HFF-Myc (cell line): ENCODE results near the gene ARSI.
A peak's percentile ranks its signal among the peaks of the same experiment; 100 is the strongest.

Source experiments
- DNase-seq: peaks from one replicate; pipeline ENCODE4 v3.0.0-alpha.2; 2011; ENCODE audit warnings: low read depth; ENCODE audit errors: extremely low read depth
- H3K4me3 ChIP-seq: replicated peaks from 2 replicates; pipeline ENCODE4 v1.5.1; 2011; ENCODE audit warnings: low read depth, mild to moderate bottlenecking, control low read depth, low read length
- TF ChIP-seq, protein P1 (sequence below): IDR thresholded peaks from 2 replicates; pipeline ENCODE4 v1.5.1; 2012; ENCODE audit warnings: mild to moderate bottlenecking, low read depth, low read length, control low read depth; ENCODE audit errors: missing control alignments

The ARSI gene

GRCh38 chr5:150322202-150322601 is 19.5 kb upstream of the ARSI start:
- DNase-seq, result no peak
- H3K4me3 ChIP-seq, result no peak overlapping the region
- TF ChIP-seq, protein P1, sequence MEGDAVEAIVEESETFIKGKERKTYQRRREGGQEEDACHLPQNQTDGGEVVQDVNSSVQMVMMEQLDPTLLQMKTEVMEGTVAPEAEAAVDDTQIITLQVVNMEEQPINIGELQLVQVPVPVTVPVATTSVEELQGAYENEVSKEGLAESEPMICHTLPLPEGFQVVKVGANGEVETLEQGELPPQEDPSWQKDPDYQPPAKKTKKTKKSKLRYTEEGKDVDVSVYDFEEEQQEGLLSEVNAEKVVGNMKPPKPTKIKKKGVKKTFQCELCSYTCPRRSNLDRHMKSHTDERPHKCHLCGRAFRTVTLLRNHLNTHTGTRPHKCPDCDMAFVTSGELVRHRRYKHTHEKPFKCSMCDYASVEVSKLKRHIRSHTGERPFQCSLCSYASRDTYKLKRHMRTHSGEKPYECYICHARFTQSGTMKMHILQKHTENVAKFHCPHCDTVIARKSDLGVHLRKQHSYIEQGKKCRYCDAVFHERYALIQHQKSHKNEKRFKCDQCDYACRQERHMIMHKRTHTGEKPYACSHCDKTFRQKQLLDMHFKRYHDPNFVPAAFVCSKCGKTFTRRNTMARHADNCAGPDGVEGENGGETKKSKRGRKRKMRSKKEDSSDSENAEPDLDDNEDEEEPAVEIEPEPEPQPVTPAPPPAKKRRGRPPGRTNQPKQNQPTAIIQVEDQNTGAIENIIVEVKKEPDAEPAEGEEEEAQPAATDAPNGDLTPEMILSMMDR, result no peak

GRCh38 chr5:150321784-150322183 is 19.1 kb upstream of the ARSI start:
- DNase-seq, result no peak
- TF ChIP-seq, protein P1, result no peak
- H3K4me3 ChIP-seq, result no peak overlapping the region

DNA sequence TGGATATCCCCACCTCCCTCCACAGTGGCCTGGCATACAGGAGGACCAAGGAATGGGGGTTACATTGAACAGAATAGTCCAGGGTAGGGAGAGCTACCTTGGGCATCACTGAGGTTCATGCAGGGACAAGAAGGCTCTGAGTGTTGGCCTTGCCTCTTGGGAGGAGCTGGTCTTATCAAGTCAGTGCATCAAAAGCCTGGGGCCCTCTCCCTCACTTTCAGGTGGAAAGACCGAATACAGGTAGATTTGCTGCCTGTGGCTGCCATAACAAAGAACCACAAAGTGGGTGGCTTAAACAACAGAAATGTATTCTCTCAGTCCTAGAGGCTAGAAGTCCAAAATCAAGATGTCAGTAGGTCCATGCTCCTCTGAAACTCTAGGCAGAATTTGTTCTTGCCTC is 18.5 kb upstream of the ARSI start:
- no peak overlapping the region for H3K4me3 ChIP-seq
- DNase-seq, result no peak
- TF ChIP-seq, protein P1, result no peak

DNA sequence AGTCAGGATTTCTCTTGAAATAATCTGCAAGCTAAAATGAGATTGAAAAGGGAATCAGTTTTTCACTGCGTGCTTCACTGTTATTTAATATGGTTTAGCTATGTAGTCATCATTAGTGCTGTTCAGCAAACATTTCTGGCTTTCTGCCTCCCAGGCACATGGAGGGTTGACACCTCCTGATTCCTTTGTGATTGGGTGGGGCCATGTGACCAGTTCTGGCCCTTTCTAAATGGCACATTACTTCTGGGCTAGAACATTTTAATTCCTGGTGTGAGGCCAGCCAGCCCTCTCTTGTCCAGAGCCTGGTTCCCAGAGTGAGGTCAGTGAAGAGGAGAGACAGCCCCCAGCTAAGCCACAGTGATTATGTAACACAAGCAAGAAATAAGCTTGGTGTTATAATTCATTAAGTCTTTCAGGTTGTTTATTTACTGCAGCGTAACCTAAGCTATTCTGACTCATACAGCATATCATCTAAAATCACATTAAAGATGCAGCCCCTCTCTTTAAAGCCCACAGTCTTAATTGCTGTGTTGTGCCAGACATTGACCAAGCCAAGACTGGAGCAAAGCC is 17.4 kb upstream of the ARSI start:
- H3K4me3 ChIP-seq, result no peak overlapping the region
- DNase-seq, result peak; percentile 56
- TF ChIP-seq, protein P1, result no peak

GRCh38 chr5:150319484-150319790 is 16.7 kb upstream of the ARSI start:
- H3K4me3 ChIP-seq, result no peak overlapping the region
- TF ChIP-seq, protein P1, result no peak
- DNase-seq, result no peak

DNA sequence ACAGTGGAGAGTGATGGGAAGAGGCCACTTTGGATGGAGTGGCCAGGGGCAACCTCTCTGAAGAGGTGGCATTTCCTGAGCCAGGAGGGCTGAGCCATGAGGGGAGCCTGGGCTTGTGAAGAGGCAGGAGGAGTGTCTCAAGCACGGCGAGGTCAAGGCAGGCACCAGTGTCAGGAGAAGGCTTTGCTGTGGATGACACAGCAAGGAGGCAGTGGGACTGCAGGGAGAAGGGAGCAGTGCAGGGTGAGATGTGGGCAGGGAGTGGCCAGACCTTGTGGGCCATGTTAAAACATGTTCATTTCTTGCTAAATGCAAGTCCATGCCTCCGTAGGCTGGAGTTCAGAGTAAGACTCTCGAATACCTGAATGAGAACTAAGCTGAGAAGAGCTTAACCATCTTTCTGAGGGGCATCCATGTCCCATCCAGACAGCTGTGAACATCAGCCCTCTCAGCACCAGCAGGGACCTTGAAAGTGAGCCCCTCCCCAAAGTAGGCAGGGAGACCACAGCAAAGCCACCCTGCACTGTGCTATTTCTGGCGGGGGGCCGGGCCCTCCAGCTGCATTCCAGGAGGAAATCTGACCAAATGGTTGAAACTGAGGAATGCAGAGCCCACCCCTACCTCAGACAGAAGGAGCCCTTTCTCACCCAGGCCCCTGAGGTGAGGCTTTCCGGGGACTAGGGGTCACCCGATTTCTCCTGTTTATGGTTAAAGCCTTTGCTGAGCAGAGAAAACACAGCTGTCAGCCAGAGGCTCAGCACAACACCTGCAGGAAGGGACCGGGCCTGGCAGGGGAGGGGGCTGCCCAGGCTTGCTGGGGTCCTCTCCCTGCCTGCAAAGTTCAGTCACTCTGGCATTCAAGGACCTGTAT is 16.1 kb upstream of the ARSI start:
- no peak overlapping the region for H3K4me3 ChIP-seq
- TF ChIP-seq, protein P1, result no peak
- DNase-seq, result no peak
